ENCODE measurements around the gene CYP27B1. TPM values are rescaled to one million over a fixed set of nuclear protein-coding genes. Genes with fewer than 3 reads are reported as not detected.

CYP27B1 gene
- total and polyA plus RNA-seq, 3 donors from 2014 or later, result 2.2 to 30.2 (median 3.9) TPM

GRCh38 chr12:57813111-57813970, 46.5 kb upstream of the CYP27B1 start:
- TF ChIP-seq POLR2A (IDR thresholded peaks at IDR 0.05), result no peak
- no peak for TF ChIP-seq CTCF (IDR thresholded peaks at IDR 0.05)
- H3K36me3 ChIP-seq (ENCODE audit: low read depth, missing control alignments), result no peaks in the 10 kb centered on the region
- no peaks in the 10 kb centered on the region for H3K27me3 ChIP-seq
- H3K4me3 ChIP-seq, result no peak overlapping the region
- intact Hi-C loops (cut with DNase I; ENCODE audit: low total_unique reads), result no loop called here
- no peak for DNase-seq
- no peak overlapping the region for H3K27ac ChIP-seq
- 76% methylated on average over 10 to 14 of the region's 14 CpGs for WGBS, 2 donors
- H3K4me1 ChIP-seq, result peaks cover 32% of the 10 kb centered on the region
- H3K9me3 ChIP-seq, result no peaks in the 10 kb centered on the region

GRCh38 chr12:57811028-57811755, 44.3 kb upstream of the CYP27B1 start:
- WGBS, 2 donors, result 93 to 95% methylated on average over 10 of the region's 10 CpGs
- Histone ChIP-seq H3K27ac (no peak overlapping the region), H3K9me3 (no peaks in the 10 kb centered on the region), H3K36me3 (ENCODE audit: low read depth, missing control alignments) (no peaks in the 10 kb centered on the region), H3K27me3 (no peaks in the 10 kb centered on the region), H3K4me3 (no peak overlapping the region), H3K4me1 (peaks cover 16% of the 10 kb centered on the region)
- TF ChIP-seq CTCF (IDR thresholded peaks at IDR 0.05) (no peak), POLR2A (IDR thresholded peaks at IDR 0.05) (no peak)
- DNase-seq, result no peak
- intact Hi-C loops (cut with DNase I; ENCODE audit: low total_unique reads), result no loop called here

- 80 to 85% methylated on average over 5 of the region's 5 CpGs for whole genome bisulfite sequencing, 2 donors
- no peak overlapping the region for H3K4me3 ChIP-seq
- DNase-seq, result no peak
- H3K9me3 ChIP-seq, result no peaks in the 10 kb centered on the region
- H3K36me3 ChIP-seq (ENCODE audit: low read depth, missing control alignments), result no peaks in the 10 kb centered on the region
- intact Hi-C loops (cut with DNase I; ENCODE audit: low total_unique reads), result no loop called here
- H3K27me3 ChIP-seq, result no peaks in the 10 kb centered on the region
- H3K4me1 ChIP-seq, result peaks cover 9% of the 10 kb centered on the region
- no peak for TF ChIP-seq POLR2A (IDR thresholded peaks at IDR 0.05)
- no peak for TF ChIP-seq CTCF (IDR thresholded peaks at IDR 0.05)
- no peak overlapping the region for H3K27ac ChIP-seq
These were observed 43.6 kb upstream of the CYP27B1 start for GRCh38 chr12:57810450-57810849.

GRCh38 chr12:57809425-57809824, 42.5 kb upstream of the CYP27B1 start:
- Histone ChIP-seq H3K4me1 (peaks cover 5% of the 10 kb centered on the region), H3K27me3 (no peaks in the 10 kb centered on the region), H3K27ac (no peak overlapping the region), H3K36me3 (ENCODE audit: low read depth, missing control alignments) (no peaks in the 10 kb centered on the region), H3K9me3 (no peaks in the 10 kb centered on the region), H3K4me3 (no peak overlapping the region)
- no peak for TF ChIP-seq CTCF (IDR thresholded peaks at IDR 0.05)
- no peak for TF ChIP-seq POLR2A (IDR thresholded peaks at IDR 0.05)
- WGBS, 2 donors, result 95 to 97% methylated on average over 3 of the region's 3 CpGs
- DNase-seq, result no peak
- intact Hi-C loops (cut with DNase I; ENCODE audit: low total_unique reads), result loop anchor here (10.0 kb wide), 1 partner anchor 95 kb away; no protein-coding TSS in a partner anchor
